Measurements from ENCODE around the gene USP6. TPM values are rescaled to one million over a fixed set of nuclear protein-coding genes. Genes with fewer than 3 reads are reported as not detected.

Gene USP6
- total and polyA plus RNA-seq, 2 of the 4 experiments (the other 2 are of a cell fraction): 0.02 TPM; not detected in 1

DNA sequence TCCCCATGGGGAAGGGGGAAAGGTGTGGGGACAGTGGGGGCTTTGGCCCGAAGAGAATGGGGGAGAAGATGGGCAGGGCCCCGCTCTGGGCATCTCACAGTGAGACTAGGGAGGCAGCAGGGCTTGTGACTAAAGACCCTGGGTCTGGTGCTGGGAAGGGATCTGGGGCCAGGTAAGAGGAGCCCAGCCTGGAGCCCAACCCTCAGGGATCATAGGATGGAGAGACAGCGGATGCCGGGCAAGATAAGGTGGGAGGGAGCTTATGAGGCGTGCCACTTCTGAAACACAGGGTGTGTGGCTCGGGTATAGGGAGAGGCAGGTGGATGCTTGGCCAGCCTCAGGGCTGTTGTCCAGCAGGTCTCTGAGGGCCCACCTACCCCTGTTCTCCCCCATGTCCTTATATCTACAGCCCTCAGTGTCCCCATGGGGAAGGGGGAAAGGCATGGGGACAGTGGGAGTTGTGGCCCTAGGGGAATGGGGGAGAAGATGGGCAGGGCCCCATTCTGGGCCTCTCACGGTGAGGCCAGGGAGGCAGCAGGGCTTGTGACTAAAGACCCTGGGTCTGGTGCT, 15.4 kb downstream of the USP6 start:
- dilution Hi-C loops (cut with HindIII; ENCODE audit: low sequenced_read_pairs, unreplicated experiment) (no loop called here), in situ Hi-C loops (cut with MboI; ENCODE audit: low sequenced_read_pairs) (no loop called here), intact Hi-C loops (cut with micrococcal nuclease) (no loop called here)
- no peaks in the 10 kb centered on the region for H3K36me3 ChIP-seq (ENCODE audit: control insufficient read depth, insufficient read depth, low read length)
- ATAC-seq (ENCODE audit: low read depth) (no peak), DNase-seq (no peak)
- H2AFZ ChIP-seq (replicated peaks; ENCODE audit: low read length, poor library complexity): no peak overlapping the region
- H4K5ac ChIP-seq (ENCODE audit: low read depth, low read length): no peak overlapping the region
- no peaks in the 10 kb centered on the region for H3K9me1 ChIP-seq (ENCODE audit: insufficient read depth, low read length)
- no peak overlapping the region for H3K14ac ChIP-seq (replicated peaks; ENCODE audit: low read depth, low read length)
- H3K27ac ChIP-seq (ENCODE audit: insufficient read depth, low read length): no peak overlapping the region
- no peaks in the 10 kb centered on the region for H3K79me1 ChIP-seq (ENCODE audit: low read depth in 1 of 2, low read length in 2 of 2)
- no CpG with 5 or more reads among the region's 7 CpGs for WGBS, 2 experiments (ENCODE audit: extremely low coverage in 2 of 2, insufficient read length in 1 of 2)
- H3K4ac ChIP-seq (ENCODE audit: low read depth, low read length): no peak overlapping the region
- no peak overlapping the region for H3K4me3 ChIP-seq (ENCODE audit: insufficient read depth, low read depth, low read length)
- ChIA-PET POLR2A (ENCODE audit: unreplicated experiment) (no interaction called here), CTCF (no interaction called here)
- no peak for TF ChIP-seq POLR2A (IDR thresholded peaks at IDR 0.05; ENCODE audit: low read depth, low read length)
- no peak for TF ChIP-seq CEBPB (IDR thresholded peaks at IDR 0.05; ENCODE audit: low read depth, low read length)
- TF ChIP-seq RCOR1 (IDR thresholded peaks at IDR 0.05; ENCODE audit: insufficient replicate concordance, low read length): no peak
- TF ChIP-seq RAD21 (IDR thresholded peaks at IDR 0.05; ENCODE audit: low read length): no peak
- TF ChIP-seq, protein P1, sequence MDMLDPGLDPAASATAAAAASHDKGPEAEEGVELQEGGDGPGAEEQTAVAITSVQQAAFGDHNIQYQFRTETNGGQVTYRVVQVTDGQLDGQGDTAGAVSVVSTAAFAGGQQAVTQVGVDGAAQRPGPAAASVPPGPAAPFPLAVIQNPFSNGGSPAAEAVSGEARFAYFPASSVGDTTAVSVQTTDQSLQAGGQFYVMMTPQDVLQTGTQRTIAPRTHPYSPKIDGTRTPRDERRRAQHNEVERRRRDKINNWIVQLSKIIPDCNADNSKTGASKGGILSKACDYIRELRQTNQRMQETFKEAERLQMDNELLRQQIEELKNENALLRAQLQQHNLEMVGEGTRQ (IDR thresholded peaks at IDR 0.05; ENCODE audit: low read depth, low read length): no peak
- TF ChIP-seq FOS (IDR thresholded peaks at IDR 0.05; ENCODE audit: low read depth, low read length): no peak
- no peak for TF ChIP-seq CHD1 (IDR thresholded peaks at IDR 0.05; ENCODE audit: low read depth, low read length)
- no peak for TF ChIP-seq BHLHE40 (IDR thresholded peaks at IDR 0.05; ENCODE audit: low read depth, low read length)
- no peak for TF ChIP-seq MAFK (IDR thresholded peaks at IDR 0.05; ENCODE audit: low read depth, low read length)
- TF ChIP-seq, protein P2, sequence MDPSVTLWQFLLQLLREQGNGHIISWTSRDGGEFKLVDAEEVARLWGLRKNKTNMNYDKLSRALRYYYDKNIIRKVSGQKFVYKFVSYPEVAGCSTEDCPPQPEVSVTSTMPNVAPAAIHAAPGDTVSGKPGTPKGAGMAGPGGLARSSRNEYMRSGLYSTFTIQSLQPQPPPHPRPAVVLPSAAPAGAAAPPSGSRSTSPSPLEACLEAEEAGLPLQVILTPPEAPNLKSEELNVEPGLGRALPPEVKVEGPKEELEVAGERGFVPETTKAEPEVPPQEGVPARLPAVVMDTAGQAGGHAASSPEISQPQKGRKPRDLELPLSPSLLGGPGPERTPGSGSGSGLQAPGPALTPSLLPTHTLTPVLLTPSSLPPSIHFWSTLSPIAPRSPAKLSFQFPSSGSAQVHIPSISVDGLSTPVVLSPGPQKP (IDR thresholded peaks at IDR 0.05; ENCODE audit: borderline replicate concordance, low read depth, low read length): no peak
- TF ChIP-seq RFX5 (IDR thresholded peaks at IDR 0.05; ENCODE audit: low read depth, low read length): no peak
- no peak for TF ChIP-seq MAZ (IDR thresholded peaks at IDR 0.05; ENCODE audit: borderline replicate concordance, low read depth, low read length)
- TF ChIP-seq NFE2L2 (IDR thresholded peaks at IDR 0.05; ENCODE audit: low read depth, low read length): no peak
- TF ChIP-seq SMC3 (IDR thresholded peaks at IDR 0.05; ENCODE audit: low read depth, low read length): no peak
- no peak for TF ChIP-seq MXI1 (IDR thresholded peaks at IDR 0.05; ENCODE audit: borderline replicate concordance, low read depth, low read length)
- TF ChIP-seq, protein P3, sequence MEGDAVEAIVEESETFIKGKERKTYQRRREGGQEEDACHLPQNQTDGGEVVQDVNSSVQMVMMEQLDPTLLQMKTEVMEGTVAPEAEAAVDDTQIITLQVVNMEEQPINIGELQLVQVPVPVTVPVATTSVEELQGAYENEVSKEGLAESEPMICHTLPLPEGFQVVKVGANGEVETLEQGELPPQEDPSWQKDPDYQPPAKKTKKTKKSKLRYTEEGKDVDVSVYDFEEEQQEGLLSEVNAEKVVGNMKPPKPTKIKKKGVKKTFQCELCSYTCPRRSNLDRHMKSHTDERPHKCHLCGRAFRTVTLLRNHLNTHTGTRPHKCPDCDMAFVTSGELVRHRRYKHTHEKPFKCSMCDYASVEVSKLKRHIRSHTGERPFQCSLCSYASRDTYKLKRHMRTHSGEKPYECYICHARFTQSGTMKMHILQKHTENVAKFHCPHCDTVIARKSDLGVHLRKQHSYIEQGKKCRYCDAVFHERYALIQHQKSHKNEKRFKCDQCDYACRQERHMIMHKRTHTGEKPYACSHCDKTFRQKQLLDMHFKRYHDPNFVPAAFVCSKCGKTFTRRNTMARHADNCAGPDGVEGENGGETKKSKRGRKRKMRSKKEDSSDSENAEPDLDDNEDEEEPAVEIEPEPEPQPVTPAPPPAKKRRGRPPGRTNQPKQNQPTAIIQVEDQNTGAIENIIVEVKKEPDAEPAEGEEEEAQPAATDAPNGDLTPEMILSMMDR (conservative IDR thresholded peaks at IDR 0.05; ENCODE audit: low read depth, low read length): no peak
- no peak overlapping the region for H2BK5ac ChIP-seq (ENCODE audit: low read depth, low read length, poor library complexity, severe bottlenecking)
- no peaks in the 10 kb centered on the region for H3K9me3 ChIP-seq (ENCODE audit: control insufficient read depth, insufficient read depth, low read length)
- no peaks in the 10 kb centered on the region for H4K20me1 ChIP-seq (ENCODE audit: insufficient read depth, low read length)
- H2BK20ac ChIP-seq (ENCODE audit: low read depth, low read length): no peak overlapping the region
- no peak overlapping the region for H2AK9ac ChIP-seq (replicated peaks; ENCODE audit: low read depth, low read length, poor library complexity)
- no TSS peak for BruUV-seq (replicated peaks)
- no peak overlapping the region for H3K9ac ChIP-seq (ENCODE audit: low read depth, low read length)
- H3K27me3 ChIP-seq (ENCODE audit: control insufficient read depth, insufficient read depth, low read length): peaks cover 13% of the 10 kb centered on the region
- no peak overlapping the region for H3K4me2 ChIP-seq (ENCODE audit: low read depth, low read length)
- H4K91ac ChIP-seq (ENCODE audit: insufficient read depth, low read depth, low read length): no peak overlapping the region
- H3K4me1 ChIP-seq (ENCODE audit: control insufficient read depth, insufficient read depth, low read length): no peaks in the 10 kb centered on the region
- H3K18ac ChIP-seq (ENCODE audit: low read depth, low read length): no peak overlapping the region
- H3K56ac ChIP-seq (ENCODE audit: extremely low read depth, insufficient read depth, low read length): no peak overlapping the region
- no peak overlapping the region for H2BK15ac ChIP-seq (ENCODE audit: low read depth, low read length)
- no peak overlapping the region for H4K8ac ChIP-seq (ENCODE audit: low read depth in 2 of 2, low read length in 2 of 2)
- no peak overlapping the region for H2AK5ac ChIP-seq (ENCODE audit: low read depth, low read length)
- no peak overlapping the region for H3K23ac ChIP-seq (ENCODE audit: low read depth, low read length)
- no peak overlapping the region for H2BK120ac ChIP-seq (ENCODE audit: low read depth, low read length)

Data from IMR-90 (cell line).